HL-60 (cell line): Measurements from ENCODE around the gene GPD1L.

Experiments
- SPI1 ChIP-seq: IDR thresholded peaks from 2 replicates; pipeline ENCODE4 v1.6.1; 2012; ENCODE audit warnings: low read depth, mild to moderate bottlenecking, borderline replicate concordance
- TF ChIP-seq, protein P1 (sequence below): IDR thresholded peaks from one replicate; pipeline ENCODE4 v1.5.1; 2011; ENCODE audit warnings: low read length, control low read depth, inconsistent platforms; ENCODE audit not compliant: insufficient read depth
- TF ChIP-seq, protein P2 (sequence below): IDR thresholded peaks from 2 replicates; pipeline ENCODE4 v1.6.1; 2012; ENCODE audit warnings: low read depth; ENCODE audit not compliant: insufficient replicate concordance

DNA sequence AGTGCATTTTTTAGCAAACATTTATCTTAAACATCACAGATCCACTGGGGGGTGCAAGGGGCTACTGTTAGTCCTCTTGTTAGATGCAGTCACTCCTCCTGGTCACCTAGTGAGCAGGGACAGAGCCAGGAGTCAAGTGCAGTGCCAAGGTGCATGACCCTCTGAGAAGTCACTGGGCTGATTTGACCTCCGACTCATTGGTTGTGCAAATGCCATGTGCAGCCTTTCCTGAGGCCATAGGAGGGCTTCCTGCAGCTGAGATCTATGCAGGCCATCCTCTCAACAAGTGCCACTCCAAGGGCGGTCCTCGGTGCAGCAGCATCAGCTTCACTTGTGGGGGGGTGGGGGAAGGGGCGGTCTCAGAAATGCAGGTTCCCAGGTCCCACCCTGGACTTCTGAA, 60.2 kb downstream of the GPD1L start:
- TF ChIP-seq, protein P1, sequence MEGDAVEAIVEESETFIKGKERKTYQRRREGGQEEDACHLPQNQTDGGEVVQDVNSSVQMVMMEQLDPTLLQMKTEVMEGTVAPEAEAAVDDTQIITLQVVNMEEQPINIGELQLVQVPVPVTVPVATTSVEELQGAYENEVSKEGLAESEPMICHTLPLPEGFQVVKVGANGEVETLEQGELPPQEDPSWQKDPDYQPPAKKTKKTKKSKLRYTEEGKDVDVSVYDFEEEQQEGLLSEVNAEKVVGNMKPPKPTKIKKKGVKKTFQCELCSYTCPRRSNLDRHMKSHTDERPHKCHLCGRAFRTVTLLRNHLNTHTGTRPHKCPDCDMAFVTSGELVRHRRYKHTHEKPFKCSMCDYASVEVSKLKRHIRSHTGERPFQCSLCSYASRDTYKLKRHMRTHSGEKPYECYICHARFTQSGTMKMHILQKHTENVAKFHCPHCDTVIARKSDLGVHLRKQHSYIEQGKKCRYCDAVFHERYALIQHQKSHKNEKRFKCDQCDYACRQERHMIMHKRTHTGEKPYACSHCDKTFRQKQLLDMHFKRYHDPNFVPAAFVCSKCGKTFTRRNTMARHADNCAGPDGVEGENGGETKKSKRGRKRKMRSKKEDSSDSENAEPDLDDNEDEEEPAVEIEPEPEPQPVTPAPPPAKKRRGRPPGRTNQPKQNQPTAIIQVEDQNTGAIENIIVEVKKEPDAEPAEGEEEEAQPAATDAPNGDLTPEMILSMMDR, result no peak
- no peak for TF ChIP-seq SPI1
- TF ChIP-seq, protein P2, sequence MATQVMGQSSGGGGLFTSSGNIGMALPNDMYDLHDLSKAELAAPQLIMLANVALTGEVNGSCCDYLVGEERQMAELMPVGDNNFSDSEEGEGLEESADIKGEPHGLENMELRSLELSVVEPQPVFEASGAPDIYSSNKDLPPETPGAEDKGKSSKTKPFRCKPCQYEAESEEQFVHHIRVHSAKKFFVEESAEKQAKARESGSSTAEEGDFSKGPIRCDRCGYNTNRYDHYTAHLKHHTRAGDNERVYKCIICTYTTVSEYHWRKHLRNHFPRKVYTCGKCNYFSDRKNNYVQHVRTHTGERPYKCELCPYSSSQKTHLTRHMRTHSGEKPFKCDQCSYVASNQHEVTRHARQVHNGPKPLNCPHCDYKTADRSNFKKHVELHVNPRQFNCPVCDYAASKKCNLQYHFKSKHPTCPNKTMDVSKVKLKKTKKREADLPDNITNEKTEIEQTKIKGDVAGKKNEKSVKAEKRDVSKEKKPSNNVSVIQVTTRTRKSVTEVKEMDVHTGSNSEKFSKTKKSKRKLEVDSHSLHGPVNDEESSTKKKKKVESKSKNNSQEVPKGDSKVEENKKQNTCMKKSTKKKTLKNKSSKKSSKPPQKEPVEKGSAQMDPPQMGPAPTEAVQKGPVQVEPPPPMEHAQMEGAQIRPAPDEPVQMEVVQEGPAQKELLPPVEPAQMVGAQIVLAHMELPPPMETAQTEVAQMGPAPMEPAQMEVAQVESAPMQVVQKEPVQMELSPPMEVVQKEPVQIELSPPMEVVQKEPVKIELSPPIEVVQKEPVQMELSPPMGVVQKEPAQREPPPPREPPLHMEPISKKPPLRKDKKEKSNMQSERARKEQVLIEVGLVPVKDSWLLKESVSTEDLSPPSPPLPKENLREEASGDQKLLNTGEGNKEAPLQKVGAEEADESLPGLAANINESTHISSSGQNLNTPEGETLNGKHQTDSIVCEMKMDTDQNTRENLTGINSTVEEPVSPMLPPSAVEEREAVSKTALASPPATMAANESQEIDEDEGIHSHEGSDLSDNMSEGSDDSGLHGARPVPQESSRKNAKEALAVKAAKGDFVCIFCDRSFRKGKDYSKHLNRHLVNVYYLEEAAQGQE, result no peak
